NT2/D1 (cell line): ENCODE results near the gene CSNK1G1.

Experiments used
- DNase-seq: peaks from one replicate; pipeline ENCODE4 v3.0.0-alpha.2; 2011; ENCODE audit warnings: low read depth, low spot score
- H3K27me3 ChIP-seq: 2 replicates; pipeline ENCODE4 v1.6.0; 2011; ENCODE audit warnings: mild to moderate bottlenecking; ENCODE audit not compliant: insufficient read length, insufficient read depth
- H3K36me3 ChIP-seq: 2 replicates; pipeline ENCODE4 v1.6.1; 2011; ENCODE audit warnings: mild to moderate bottlenecking, low read length, mixed read lengths; ENCODE audit not compliant: insufficient read depth, insufficient read length
- H3K4me1 ChIP-seq: 2 replicates; pipeline ENCODE4 v1.5.1; 2011; ENCODE audit not compliant: insufficient read depth, insufficient read length
- H3K4me3 ChIP-seq: 2 replicates; pipeline ENCODE4 v1.5.1; 2011; ENCODE audit warnings: low read depth; ENCODE audit not compliant: insufficient read length
- H3K9ac ChIP-seq: 2 replicates; pipeline ENCODE4 v1.6.0; 2011; ENCODE audit warnings: low read depth; ENCODE audit not compliant: insufficient read length
- H3K9me3 ChIP-seq: 2 replicates; pipeline ENCODE4 v1.5.1; 2011; ENCODE audit warnings: mild to moderate bottlenecking, low read length; ENCODE audit not compliant: insufficient read depth
- SUZ12 ChIP-seq: IDR thresholded peaks from 2 replicates; pipeline ENCODE4 v1.6.1; 2011; ENCODE audit not compliant: insufficient read length, insufficient read depth; ENCODE audit errors: extremely low read depth
- YY1 ChIP-seq: IDR thresholded peaks from 2 replicates; pipeline ENCODE4 v1.6.1; 2011; ENCODE audit not compliant: insufficient read length, insufficient read depth
- ZNF274 ChIP-seq: IDR thresholded peaks from 2 replicates; pipeline ENCODE4 v1.6.1; 2011; ENCODE audit warnings: mild to moderate bottlenecking, low read depth, low read length

CSNK1G1 gene

DNA sequence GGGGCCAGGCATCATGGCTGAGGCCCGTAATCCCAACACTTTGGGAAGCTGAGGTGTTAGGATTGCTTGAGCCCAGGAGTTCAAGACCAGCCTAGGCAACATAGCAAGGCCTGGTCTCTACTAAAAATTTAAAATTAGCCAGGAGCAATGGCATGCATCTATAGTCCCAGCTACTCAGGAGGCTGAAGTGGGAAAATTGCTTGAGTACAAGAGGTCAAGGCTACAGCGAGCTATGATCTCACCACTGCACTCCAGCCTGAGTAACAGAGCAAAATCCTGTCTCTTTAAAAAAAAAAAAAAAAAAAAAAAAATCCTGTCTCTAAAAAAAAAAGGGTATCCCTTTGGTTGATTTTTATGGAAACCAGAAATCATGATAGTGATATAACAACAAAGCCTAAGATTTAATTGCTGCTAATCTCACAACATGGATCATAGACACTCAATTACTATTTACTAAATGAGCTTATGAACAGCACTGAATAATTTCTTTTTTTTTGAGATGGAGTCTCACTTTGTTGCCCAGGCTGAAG lies 13.2 kb upstream of the CSNK1G1 start:
- no peak for DNase-seq
- no peak for TF ChIP-seq ZNF274
- TF ChIP-seq SUZ12 = no peak
- TF ChIP-seq YY1 = no peak
- Histone ChIP-seq H3K9ac (no peak overlapping the region), H3K4me3 (no peak overlapping the region), H3K9me3 (no peaks in the 10 kb centered on the region), H3K4me1 (no peaks in the 10 kb centered on the region), H3K36me3 (peaks cover 49% of the 10 kb centered on the region), H3K27me3 (no peaks in the 10 kb centered on the region)

DNA sequence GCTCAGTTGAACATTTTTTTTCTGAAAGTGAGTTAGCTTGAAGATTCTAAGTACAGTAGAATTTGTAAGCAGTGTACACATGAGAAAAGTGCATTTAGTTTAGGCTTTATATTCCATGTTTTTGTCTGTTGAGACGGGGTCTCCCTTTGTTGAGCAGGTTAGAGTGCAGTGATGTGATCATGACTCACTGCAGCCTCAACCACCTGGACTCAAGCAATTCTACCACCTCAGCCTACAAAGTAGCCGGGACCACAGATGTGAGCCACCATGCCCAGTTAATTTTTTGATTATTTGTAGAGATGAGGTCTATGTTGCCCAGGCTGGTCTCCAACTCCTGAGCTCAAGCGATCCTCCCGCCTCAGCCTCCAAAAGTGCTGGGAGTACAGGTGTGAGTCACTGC lies 5.3 kb upstream of the CSNK1G1 start:
- no peaks in the 10 kb centered on the region for H3K4me1 ChIP-seq
- peaks cover 24% of the 10 kb centered on the region for H3K36me3 ChIP-seq
- H3K9me3 ChIP-seq = no peaks in the 10 kb centered on the region
- H3K9ac ChIP-seq = no peak overlapping the region
- no peak for DNase-seq
- TF ChIP-seq ZNF274 = no peak
- no peak for TF ChIP-seq SUZ12
- no peak for TF ChIP-seq YY1
- no peaks in the 10 kb centered on the region for H3K27me3 ChIP-seq
- H3K4me3 ChIP-seq = no peak overlapping the region

DNA sequence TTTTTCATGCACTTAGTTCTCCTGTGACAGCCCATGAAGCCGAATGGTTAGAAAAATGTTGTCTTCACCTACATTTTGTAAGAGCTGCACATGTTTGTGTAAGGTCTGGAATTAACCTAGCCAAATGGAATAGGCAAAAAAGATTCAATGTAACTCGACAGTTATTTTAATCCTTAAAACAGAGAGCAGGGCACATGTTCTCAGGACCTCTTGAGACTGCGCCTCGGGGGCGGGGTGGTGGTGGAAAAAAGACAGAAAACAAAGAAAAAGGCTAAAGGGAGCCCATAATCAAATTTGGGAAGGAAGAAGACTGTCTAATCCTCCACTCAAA lies 702 bp upstream of the CSNK1G1 start:
- Histone ChIP-seq H3K4me3 (peak overlapping the region; percentile 98), H3K9ac (peak overlapping the region; percentile 70), H3K36me3 (peaks cover 5% of the 10 kb centered on the region), H3K27me3 (no peaks in the 10 kb centered on the region), H3K9me3 (no peaks in the 10 kb centered on the region), H3K4me1 (no peaks in the 10 kb centered on the region)
- DNase-seq = no peak
- TF ChIP-seq SUZ12 = no peak
- TF ChIP-seq YY1 = no peak
- no peak for TF ChIP-seq ZNF274

DNA sequence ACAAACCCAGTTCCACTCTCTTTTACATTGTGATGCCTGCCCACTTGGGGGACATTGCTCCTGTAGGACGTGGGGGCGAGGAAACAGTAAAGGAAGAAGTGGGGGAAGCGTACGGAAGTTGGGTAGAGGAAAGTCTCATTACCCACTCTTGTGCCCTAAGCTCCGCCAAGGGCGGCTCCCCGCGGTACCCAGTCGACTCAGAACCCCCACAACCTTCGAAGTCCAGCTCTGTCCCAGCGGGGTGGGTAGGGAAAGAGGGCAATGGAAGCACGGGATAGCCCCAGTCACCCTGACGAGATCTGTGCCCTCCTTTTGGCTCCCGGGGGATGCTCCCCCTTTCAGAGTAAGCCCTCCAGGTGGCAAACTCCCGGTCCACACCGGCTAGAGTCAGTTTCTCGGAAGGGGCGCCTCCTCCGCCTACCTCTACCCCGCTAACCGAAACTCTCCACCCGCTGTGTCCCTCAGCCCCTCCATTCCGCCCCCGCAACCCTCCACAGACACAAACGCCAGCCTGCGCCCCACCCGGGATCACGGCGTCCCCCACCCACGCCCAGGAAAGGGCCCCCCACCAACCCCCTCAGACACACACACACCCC lies 527 bp downstream of the CSNK1G1 start:
- H3K27me3 ChIP-seq = no peaks in the 10 kb centered on the region
- TF ChIP-seq ZNF274 = no peak
- no peak for TF ChIP-seq YY1
- no peak for TF ChIP-seq SUZ12
- peaks cover 7% of the 10 kb centered on the region for H3K36me3 ChIP-seq
- H3K9me3 ChIP-seq = no peaks in the 10 kb centered on the region
- H3K9ac ChIP-seq = peak overlapping the region; percentile 93
- H3K4me1 ChIP-seq = no peaks in the 10 kb centered on the region
- H3K4me3 ChIP-seq = peak overlapping the region; percentile 98
- no peak for DNase-seq

DNA sequence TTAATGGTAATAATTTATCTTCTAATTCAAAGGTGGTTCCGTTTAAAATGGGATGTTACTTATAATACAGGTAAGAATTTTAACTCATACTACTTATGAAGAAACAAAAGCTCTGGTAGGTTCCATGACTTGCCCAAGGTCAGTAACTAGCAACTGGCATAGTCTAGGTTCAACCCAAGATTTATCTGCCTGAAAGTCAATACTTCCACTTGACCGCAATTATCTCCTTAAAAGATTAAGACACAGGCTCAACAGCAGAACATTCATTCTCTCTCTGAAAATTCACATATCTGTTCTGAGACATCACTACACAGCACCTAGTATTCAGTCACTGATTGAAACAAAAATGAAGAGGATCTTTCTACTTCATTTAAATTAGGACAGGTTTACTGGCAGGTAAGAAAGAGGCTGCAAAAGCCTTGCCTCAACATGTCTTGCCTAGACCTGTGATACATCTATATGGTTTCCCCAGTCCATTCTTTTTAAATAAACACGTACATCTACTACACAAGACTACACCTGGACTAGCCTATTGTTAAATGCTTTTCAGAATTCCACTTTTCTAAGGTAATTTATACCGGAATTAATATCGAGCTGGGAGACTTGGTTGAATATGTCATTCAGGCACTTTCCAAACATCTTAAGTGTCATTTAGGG lies 1.2 kb downstream of the CSNK1G1 start:
- Histone ChIP-seq H3K9ac (peak overlapping the region; percentile 93), H3K4me1 (no peaks in the 10 kb centered on the region), H3K9me3 (no peaks in the 10 kb centered on the region), H3K27me3 (no peaks in the 10 kb centered on the region), H3K36me3 (peaks cover 7% of the 10 kb centered on the region), H3K4me3 (peak overlapping the region; percentile 98)
- DNase-seq = no peak
- no peak for TF ChIP-seq YY1
- TF ChIP-seq SUZ12 = no peak
- TF ChIP-seq ZNF274 = no peak

DNA sequence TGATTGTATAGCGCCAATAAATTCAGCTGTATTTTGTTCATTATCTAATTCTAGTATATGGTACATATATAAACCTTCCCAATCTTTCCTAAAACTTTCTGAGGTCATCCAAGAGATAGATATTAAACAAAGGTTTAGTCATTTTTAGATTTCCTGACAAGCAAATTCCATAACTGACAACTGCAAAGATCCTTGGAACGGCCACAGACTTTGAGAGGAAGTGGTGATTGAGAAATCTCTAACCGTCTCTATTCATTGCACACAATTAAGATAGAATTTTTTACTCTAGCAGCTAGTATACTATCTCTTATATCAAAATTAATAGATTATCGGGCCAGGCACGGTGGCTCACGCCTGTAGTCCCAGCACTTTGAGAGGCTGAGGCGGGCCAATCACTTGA lies 4.7 kb downstream of the CSNK1G1 start:
- Histone ChIP-seq H3K9me3 (no peaks in the 10 kb centered on the region), H3K4me3 (no peak overlapping the region), H3K36me3 (peaks cover 12% of the 10 kb centered on the region), H3K9ac (no peak overlapping the region), H3K27me3 (no peaks in the 10 kb centered on the region), H3K4me1 (no peaks in the 10 kb centered on the region)
- no peak for DNase-seq
- TF ChIP-seq SUZ12 = no peak
- TF ChIP-seq YY1 = no peak
- TF ChIP-seq ZNF274 = no peak

DNA sequence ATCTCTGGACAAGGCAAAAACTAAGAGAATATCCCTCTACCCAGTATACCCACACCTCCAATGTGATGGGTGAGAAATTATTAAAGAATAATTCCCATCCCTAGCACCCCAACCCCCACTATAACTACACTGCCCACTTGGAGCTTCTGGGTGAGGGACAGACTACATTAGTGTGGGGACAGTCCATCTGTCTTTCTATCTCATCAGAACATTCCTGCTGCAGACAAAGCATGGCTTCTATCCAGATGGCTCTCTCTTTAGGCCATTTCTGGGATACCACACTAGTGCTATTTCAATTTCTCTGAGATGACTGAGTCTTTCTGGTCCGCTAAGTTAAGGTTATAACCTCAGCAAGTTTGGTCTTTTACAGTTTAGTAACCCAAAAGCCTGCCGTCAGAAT lies 6.6 kb downstream of the CSNK1G1 start:
- Histone ChIP-seq H3K27me3 (no peaks in the 10 kb centered on the region), H3K4me1 (no peaks in the 10 kb centered on the region), H3K9ac (no peak overlapping the region), H3K36me3 (peaks cover 12% of the 10 kb centered on the region), H3K4me3 (no peak overlapping the region), H3K9me3 (no peaks in the 10 kb centered on the region)
- TF ChIP-seq SUZ12 = no peak
- no peak for TF ChIP-seq ZNF274
- TF ChIP-seq YY1 = no peak
- DNase-seq = no peak
